ENCODE results near the gene NAALADL1.

Gene NAALADL1

DNA sequence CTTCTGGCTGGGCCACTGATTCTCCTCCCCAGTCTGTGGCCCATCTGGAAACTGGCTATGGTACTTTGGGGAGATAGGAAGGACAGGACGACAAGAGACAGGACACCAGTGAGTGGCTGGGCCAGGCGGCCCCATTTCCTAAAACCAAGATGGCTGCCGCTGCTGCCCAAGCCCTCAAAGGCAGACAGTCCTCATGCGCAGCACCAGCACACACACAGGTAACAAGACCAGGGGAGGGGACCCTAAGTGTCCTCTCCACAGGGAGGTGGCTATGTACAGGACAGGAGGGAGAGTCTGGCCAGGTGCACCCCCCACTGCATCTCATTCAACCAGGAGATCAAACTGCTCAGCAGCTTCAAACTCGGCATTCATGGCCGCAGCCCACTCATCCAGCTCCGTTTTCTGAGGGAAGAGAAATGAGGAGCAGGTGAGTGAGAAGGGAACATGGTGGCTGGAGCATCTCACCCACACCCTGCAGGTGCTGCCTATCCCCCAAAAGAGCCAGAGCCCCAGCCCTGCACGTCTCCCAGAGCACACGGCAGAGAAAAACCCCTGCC is 20.5 kb upstream of the NAALADL1 start:
- DNase-seq: no peak

DNA sequence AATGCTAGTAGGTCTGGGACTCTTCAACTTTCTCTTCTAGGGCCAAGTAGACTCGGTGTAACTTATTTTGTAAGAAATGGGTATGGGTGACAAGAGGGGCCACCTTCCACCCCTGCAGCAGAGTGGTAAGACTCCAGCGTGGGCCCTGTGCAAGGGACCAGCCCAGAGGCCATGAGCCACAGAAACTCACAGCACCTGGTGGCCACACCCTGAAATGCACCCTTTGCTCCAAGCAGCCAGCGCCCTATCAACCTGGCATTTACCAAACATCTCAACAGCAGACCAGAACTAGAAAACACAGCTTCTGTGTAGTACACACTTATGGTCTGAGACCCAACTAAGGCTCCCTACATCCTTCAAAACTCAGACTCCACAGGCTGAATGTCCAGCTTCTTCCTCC is 19.8 kb upstream of the NAALADL1 start:
- peak; percentile 78 for DNase-seq

DNA sequence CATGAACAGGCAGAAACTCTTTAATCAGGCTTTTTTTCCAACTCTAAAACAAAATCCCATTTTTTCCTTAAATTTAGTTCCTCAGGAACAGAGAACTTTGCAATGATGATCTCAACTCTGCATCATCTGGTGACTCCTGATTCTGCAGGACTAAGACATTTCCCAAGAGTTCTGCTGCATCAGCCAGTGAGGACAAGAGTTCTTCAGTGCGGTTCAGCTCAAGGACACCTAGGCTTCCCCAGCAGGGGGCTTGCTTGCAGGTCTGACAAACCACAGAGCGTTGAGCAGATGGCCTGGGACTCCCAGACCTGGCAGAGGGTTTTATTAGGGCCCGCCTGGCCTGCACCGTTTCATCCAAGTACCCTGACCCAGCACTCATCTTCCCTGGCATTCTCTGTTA is 19.1 kb upstream of the NAALADL1 start:
- no peak for DNase-seq

DNA sequence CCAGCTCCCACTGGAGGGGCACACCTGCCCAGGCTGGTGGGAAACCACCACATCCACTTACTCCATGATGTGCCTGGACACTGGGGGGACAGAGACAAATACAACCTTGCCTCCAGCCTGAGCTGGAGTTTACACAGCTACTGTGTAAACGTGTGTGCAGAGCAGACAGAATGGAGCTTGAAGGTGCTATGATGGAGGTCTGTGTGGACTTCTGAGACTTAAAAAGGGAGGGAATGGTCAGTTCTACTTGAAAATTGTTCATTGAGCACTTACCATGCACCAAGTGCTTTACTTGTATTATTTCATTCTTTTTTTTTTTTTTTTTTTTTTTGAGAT is 14.2 kb upstream of the NAALADL1 start:
- no peak for DNase-seq

DNA sequence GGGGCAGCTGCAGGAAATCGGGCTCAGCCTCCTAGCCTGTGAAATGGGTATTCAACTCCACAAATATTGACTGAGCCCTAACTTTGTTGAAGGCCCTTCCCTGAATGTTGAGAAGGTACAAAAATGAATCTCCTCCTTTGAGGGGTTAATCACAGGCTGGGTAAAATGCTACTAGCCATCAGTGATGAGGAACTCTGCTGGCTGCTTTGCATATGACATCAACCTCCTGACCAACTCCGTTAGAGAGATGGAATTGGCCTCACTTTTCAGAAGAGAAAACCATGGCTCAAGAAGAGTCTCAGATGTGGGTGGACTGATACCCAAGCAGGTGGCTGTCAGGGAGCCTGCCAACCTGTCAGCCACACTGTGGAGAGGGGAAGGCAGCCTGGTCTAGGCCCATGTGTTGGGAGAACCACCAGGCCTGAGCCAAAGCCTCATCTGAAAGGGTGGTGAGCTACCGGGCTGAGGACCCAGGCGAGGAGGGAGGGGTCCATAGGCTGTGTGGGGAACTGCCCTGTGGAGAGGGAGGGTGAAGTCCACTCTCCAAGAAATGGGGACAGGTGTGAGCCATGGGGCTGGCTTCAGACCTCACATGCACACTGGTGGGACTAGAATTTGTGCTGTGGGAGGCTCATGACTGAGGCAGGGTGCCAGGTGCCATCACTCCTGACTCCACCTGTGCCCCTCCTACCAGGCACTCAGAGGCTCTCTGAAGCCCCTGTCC is 13.7 kb upstream of the NAALADL1 start:
- no peak for DNase-seq

DNA sequence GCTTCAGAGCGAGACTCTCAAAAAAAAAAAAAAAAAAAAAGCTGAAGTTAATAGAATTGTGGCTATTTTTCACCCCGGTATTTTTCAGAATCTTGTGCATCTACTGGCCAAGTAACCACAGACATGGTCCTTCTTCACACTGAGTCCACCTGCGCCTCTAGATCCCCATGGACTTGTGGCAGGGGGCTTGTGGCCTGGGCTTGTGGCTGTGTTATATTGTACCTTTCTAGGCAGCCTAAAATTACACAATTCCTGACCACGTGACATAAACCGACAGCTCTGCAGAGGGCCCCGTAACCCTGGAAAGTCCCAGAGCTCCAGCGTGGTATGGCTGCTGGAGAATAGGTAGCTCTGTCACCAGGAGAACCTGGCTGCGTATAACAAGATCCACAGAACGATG is 10.9 kb upstream of the NAALADL1 start:
- DNase-seq: no peak

DNA sequence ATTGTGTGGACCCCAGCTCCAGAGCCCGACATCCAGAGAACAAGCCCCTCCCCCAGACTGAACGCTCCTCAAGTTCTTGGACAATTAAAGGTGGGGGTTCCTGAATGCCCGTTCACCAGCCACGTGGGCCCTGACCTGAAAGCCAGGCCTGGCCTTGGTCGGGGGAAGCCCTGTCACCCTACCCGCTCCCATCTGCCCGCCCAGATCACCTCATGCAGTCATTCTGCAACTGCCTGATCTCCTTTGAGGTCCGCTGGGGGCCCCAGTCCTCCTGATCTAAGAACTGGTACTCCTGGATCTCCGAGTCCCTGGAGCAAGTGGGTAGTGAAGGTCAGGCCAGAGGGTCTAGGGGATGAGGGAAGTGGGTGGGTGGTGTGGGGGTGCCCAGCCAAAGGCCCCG is 9.1 kb upstream of the NAALADL1 start:
- DNase-seq: no peak

DNA sequence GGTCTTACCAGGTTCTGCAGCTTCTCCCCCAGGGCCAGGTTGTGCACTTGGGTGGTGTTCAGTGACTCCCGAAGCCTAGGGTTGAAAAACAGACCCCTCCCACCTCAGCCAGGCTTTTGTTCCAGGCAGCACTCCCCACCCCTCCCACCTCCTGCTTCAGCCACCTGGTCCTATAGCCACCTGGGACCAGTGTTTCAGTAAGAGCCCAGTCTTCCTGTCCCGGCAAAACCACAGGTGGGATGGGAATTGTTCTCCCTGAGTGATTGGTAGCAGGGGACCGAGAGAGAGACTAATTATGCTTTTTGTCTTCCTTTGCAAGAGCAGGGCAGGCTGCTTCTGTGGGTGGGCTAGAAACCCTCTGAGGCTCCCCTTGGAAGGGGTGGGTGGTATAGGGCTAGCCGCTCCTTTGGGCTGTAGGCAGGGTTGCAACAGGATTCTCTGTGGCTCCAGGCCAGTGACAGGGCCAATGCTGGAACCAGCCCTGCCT is 8.5 kb upstream of the NAALADL1 start:
- no peak for DNase-seq

DNA sequence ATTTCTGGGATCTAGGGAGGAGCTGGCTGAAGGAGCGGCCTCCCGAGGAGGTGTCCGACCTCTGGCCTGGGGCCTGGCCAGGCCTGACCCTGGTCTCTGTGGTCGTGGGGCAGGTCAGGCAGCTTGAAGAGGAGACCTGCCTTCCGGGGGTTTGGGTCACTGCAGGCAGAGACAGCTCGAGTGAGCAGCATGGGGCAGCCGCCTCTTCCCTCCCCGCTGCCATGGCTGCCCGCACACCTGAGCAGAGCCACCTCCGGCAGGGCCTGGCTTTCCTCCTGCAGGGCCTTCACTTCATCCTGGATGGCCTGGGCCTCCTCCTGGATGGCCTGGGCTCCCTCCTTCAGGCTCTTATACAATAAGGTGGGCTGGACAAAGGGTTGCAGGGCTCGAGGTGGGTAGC is 8.0 kb upstream of the NAALADL1 start:
- no peak for DNase-seq

DNA sequence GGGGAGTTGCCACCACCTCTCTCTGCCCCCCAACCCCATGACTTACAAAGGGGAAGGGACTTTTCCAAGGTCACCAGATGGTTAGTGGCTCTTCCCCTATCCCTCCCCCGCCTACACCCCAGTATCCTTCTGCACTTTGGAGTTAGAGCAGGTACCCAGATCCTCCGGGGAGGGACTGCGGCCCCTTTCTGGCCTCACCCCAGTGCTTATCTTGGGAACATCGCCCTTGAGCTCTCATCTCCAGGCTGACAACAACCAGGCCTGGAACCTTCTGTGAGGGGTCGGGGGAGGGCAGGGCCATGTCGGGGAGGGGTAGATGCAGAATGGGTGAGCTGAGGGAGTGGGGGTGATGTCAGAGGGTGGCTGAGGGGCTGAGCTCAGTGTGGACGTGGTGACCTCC is 7.5 kb upstream of the NAALADL1 start:
- no peak for DNase-seq

DNA sequence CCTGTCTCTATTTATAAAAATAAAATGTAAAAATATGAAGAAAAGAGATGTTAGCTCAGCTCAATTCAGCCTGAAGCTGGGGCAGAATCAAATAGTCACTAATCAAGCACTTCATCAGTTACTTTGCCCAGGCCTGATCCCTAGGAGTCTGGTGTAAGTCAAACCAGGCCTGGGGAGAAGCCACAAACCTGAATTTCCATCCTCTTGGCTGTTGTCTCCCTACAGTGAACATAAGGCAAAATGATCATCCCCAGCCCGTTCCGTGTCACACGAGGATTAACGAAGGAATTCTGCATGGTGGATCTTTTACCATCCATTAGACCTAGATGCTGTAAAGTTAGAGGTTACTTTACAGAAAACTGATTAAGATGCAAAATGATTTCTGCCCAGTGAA is 6.5 kb upstream of the NAALADL1 start:
- no peak for DNase-seq

DNA sequence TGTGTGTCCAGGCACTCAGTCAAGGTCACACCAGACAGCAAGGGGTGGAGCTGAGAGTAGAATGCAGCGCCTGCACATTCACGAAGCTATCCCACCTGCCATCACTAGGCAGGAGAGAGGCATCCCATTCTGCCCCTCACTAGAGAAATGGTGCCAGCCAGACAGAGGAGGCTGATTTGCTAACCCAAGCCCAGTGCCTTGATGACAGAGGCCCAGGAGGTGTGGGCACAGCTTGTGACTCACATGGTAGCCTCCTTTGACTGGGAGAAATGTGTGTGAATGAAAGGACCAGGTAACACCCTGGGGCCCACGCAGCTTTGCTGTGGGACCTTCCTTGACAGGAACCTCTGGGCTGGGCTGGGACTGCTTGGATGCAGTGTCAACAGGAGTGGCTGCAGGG is 5.2 kb upstream of the NAALADL1 start:
- DNase-seq: no peak

DNA sequence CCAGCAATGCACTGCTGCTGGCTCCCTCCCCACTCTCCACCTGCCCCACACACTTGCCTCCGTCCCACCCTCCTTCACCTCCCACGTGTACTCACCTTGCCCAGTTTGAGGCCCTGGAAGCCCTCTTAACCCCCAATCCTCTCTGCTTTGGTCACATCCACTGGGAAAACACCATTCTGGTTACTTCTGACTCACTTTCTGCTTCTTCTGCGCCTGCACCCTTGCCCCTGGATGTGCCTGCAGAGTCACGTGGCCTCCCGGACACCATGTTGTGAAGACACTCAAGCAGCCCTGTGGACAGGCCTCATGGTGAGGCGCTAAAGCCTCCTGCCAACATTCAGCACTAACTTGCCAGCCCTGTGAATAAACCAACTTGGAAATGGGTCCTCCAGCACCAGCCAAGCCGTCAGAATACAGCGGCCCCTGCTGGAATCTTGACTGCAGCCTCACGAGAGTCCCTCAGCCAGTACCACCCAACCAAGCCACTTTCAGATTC is 2.6 kb upstream of the NAALADL1 start:
- DNase-seq: no peak

DNA sequence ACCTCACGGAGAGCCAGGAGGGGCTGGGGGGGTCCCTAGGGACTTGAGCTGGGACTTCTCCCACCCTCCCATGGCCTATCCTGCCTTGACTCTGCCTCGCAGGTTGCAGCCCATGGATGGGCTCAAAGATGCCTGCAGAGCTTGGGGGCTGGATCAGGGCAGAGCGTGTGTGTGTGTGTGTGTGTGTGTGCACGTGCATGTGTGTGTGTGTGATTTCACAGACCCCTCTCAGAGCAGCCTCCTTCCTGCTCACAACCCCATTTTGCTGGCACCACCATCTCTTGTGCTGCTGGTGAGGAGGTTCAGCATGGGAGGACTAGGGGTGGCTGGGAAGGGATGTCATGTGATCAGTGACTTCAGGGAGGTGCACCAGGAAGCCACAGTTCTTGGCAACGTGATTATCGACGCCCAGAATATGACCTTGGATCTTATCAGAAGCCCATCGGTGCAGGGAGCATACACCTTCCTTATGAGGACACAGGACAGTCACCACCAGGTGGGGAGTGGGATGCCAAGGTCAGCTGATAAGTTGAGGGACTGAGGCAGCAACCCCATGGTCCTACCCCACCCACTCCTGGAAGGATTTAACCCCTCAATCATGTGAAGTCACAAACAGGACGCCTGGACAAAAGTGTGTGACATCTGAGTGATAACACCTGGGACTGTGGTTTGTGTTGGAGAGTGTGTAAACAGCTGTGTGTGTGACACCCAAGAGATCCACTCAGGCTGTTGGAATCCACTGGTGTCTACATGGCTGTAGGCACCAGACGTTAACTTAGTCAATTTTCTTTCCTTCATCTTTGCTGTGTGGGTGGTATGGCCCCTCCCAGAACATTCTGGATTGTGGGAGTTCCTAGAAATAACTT is 1.8 kb upstream of the NAALADL1 start:
- DNase-seq: no peak

DNA sequence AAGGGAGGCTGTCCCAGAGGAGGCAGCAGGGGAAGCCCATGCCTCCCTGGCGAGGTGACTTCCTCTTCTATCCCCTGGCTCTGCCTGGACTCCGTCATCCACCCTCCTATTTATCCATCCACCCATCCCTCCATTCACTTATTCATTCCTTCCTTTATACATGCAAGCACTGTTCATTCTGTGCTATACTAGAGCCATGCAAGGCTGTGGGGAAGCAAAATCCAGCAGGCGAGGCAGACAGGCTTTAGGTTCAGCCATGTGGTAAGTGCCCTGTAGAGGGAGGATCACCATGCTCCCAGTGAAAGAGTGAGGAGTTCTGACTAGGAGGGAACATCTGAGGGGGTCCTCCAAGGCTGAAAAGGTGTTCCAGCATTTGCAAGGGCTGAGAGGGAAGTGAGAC is 1.2 kb upstream of the NAALADL1 start:
- DNase-seq: no peak

DNA sequence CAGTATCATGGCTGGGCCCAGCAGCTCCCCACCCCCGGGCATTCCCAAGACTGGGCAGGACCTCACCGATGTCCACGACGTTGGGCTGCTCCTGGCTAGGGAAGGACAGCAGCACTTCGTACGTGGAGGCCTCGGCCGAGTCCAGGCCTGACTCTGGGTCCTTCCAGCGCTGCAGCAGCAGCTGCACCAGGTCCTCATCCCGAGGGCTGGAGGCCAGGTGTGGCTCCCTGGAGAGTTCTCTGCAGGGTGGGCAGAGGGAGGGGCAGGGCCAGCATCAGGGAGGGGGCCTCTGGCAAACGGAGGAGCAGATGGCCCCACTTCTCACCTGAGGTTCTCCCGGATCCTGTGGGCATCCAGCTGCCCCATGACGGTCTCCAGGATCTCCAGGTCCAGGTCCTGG is 341 bp downstream of the NAALADL1 start:
- no peak for DNase-seq

DNA sequence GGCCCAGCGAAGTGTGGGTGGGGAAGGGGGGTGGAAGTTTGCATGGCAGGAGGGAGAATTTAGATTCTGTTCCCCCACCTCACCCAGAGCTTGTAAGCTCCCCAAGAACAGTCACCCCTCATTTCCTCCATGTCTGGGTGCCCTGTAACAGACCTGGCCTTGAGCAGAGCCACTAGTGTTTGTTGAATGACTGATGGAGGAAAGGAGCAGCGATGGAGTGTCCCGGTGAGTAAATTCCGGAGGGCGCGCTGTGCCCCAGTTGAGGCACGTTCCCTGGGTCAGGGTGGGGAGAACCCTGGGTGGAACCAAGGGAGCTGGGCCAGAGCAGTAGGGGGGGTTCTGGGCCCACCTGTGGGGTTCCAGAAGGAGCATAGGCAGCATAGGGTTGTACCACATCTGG is 827 bp downstream of the NAALADL1 start:
- no peak for DNase-seq

DNA sequence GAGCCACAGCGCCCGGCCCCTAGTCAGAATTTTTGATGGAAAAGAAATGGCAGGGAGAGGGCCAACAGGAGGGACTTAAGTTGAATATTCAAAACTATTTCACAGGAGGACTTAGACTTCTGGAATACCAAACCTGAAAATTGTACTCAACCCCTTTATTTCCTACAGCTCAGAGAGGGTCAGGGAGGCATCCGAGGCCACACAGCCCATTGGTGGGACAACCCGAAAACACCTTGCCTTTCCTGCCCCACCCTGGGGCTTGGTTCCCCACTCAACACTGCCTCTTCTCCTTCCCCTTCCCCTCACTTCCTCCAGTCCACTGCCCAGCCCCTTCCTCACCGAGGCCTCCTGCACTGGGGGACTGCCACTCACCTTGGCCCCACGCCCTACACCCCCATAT is 1.4 kb downstream of the NAALADL1 start:
- no peak for DNase-seq

DNA sequence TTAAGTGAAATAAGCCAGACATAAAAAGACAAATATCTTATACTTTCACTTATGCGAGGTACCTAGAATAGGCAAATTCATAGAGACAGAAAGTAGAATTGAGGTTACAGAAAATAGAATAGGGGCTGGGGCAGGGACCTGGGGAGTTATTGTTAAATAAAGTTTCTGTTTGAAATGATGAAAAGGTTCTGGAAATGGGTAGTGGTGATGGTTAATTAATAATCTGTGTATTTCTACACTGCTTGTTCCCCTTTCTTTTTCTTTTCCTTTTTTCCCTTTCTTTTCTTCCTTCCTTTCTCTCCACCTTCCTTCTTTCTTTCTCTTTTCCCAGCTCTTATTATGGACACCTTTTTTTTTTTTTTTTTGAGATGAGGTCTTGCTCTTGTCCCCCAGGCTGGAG is 2.8 kb downstream of the NAALADL1 start:
- no peak for DNase-seq

DNA sequence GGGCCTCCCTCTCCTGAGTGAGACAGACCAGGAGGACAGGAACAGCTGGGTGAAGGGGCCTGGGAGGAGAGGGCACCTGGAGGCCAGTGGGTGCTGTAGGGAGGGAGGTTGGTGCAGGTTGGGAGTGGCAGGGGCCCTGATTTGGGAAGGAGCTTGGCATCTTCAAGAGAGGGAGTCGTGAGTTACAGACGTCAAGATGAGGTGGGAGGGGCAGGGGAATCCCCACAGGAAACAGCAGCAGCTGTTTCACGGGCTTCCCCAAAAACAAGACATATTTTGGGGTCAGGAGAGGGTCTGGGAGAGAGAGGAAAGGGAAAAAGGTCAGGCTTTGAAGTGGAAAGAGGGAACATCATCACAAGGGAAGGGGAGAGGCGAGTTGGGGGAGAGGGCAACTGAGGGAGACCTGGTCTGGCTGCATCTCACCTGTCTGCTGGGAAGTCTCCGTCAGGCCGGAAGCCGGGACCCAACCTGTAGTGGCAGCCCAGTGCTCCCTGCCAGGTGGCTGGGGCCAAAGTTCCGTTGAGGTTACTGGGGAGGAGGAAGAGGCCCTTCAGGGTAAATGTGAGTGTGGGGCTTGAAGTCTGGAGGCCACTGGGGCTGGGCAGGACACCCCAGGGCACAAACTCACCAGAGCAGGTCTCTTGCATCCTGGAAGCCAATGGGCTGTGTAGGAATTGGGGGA is 4.4 kb downstream of the NAALADL1 start:
- no peak for DNase-seq

DNA sequence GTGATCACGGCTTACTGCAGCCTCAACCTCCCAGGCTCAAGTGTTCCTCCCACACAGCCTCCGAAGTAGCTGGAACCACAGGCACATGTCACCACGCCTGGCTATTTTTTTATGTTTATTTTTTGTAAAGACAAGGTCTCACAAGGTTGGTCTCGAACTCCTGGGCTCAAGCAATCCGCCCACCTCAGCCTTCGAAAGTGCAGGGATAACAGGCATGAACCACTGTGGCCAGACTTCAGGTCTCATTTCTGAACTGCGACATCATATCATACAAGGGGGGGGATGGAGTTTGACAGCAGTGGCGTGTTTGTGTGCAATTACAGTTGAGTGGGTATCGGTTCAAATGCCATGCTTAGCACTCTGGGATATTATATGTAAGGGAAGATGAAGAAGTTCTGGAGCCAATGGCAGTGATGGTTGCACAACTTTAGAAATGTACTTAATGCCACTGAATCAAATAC is 6.9 kb downstream of the NAALADL1 start:
- no peak for DNase-seq

DNA sequence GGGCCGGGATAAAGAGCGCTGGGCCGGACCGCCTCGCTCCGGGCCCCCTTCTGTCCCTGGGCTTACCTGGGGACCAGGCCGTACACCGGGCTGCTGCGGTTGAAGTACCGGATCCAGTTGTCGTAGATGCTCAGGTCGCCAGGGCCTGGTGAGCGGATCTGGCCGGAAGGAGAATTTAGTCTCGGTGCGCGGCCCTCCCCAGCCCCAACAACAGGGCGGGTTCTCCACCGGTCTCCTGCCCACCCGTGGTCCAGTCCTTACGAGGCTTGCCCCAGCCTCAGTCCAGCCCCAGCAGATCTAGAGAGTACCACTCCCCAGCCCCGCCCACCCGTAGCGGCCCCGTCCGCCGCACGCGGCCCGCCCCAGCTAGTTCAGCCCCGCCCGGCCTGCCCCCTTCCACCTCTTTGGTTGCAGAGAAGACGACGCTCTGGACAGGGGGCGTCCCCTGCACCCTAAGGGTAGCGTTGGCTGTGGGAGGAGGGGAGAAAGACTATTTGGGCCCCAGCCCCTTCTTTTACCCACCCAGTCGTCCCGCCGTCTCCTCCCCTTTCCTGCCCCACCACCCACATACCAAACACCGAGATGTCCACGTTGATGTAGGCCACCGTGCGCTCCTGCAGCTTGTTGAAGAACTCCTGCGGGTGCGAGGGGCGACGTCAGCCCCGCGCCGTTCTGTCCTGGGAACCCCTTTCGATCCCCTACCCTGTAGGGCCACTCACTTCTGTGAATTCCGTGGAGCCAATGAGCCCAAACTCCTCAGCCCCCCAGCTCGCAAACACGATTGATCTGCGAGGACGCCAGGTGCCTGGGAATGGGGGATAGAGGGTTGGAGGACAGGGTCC is 10.6 kb downstream of the NAALADL1 start:
- peak; percentile 51 for DNase-seq

All from stimulated activated CD8-positive, alpha-beta memory T cell treated with anti-CD3 and anti-CD28 coated beads, Interleukin-4, amount 100 ng/mL, for 48 hours (primary cell).